GM06990 (cell line): ENCODE measurements around the gene PRKN.

Experiments
- DNase-seq: peaks from one replicate; pipeline ENCODE4 v3.0.0-alpha.2; 2011; ENCODE audit not compliant: insufficient read length; ENCODE audit errors: extremely low read depth
- H3K27me3 ChIP-seq: replicated peaks from 2 replicates; pipeline ENCODE4 v1.6.0; 2011; ENCODE audit warnings: low read length; ENCODE audit not compliant: control insufficient read depth, insufficient read depth
- H3K36me3 ChIP-seq: 2 replicates; pipeline ENCODE4 v1.5.1; 2011; ENCODE audit warnings: low read length; ENCODE audit not compliant: control insufficient read depth, insufficient read depth
- H3K4me3 ChIP-seq: replicated peaks from 2 replicates; pipeline ENCODE4 v1.5.1; 2011; ENCODE audit warnings: low read depth, mild to moderate bottlenecking, control low read depth, low read length
- CTCF ChIP-seq: IDR thresholded peaks from 2 replicates; pipeline ENCODE4 v1.5.1; 2011; ENCODE audit warnings: low read length, control low read depth, mild to moderate bottlenecking, inconsistent platforms; ENCODE audit not compliant: insufficient read depth, poor library complexity, severe bottlenecking

Gene PRKN

GRCh38 chr6:162331911-162332310 is 395.7 kb downstream of the PRKN start:
- no peak for TF ChIP-seq CTCF
- Histone ChIP-seq H3K4me3 (no peak overlapping the region), H3K27me3 (no peaks in the 10 kb centered on the region), H3K36me3 (no peaks in the 10 kb centered on the region)
- DNase-seq, result no peak

- no peak overlapping the region for H3K4me3 ChIP-seq
- TF ChIP-seq CTCF, result no peak
- H3K36me3 ChIP-seq, result no peaks in the 10 kb centered on the region
- no peaks in the 10 kb centered on the region for H3K27me3 ChIP-seq
- DNase-seq, result no peak
Observed at GRCh38 chr6:162325826-162326225, 401.7 kb downstream of the PRKN start.

- Histone ChIP-seq H3K36me3 (no peaks in the 10 kb centered on the region), H3K4me3 (no peak overlapping the region), H3K27me3 (no peaks in the 10 kb centered on the region)
- no peak for TF ChIP-seq CTCF
- DNase-seq, result no peak
Observed at GRCh38 chr6:162325051-162325450, 402.5 kb downstream of the PRKN start.

- H3K36me3 ChIP-seq, result no peaks in the 10 kb centered on the region
- DNase-seq, result no peak
- H3K4me3 ChIP-seq, result no peak overlapping the region
- no peak for TF ChIP-seq CTCF
- no peaks in the 10 kb centered on the region for H3K27me3 ChIP-seq
Observed at GRCh38 chr6:162315291-162315690, 412.3 kb downstream of the PRKN start.

GRCh38 chr6:162313922-162314660 is 413.5 kb downstream of the PRKN start:
- Histone ChIP-seq H3K36me3 (no peaks in the 10 kb centered on the region), H3K27me3 (no peaks in the 10 kb centered on the region), H3K4me3 (no peak overlapping the region)
- no peak for TF ChIP-seq CTCF
- no peak for DNase-seq

GRCh38 chr6:162307865-162308264 is 419.7 kb downstream of the PRKN start:
- TF ChIP-seq CTCF, result no peak

More at GRCh38 chr6:162307865-162308264, 419.7 kb downstream of the PRKN start:
- Histone ChIP-seq H3K27me3 (no peaks in the 10 kb centered on the region), H3K36me3 (no peaks in the 10 kb centered on the region), H3K4me3 (no peak overlapping the region)
- no peak for DNase-seq
